GM19351 (cell line): ENCODE measurements around the gene LMTK2.

ENCODE experiments used
- ATAC-seq: cut with Tn5 transposase; IDR thresholded peaks from one replicate; pipeline ENCODE4 v1.9.1; 2021; ENCODE audit warnings: mild to moderate bottlenecking, moderate library complexity; ENCODE audit not compliant: unreplicated experiment

LMTK2 gene

GRCh38 chr7:98135984-98136383 is 29.3 kb downstream of the LMTK2 start:
- no peak for ATAC-seq

- ATAC-seq: no peak
Measured at GRCh38 chr7:98136423-98136822, 29.8 kb downstream of the LMTK2 start.

DNA sequence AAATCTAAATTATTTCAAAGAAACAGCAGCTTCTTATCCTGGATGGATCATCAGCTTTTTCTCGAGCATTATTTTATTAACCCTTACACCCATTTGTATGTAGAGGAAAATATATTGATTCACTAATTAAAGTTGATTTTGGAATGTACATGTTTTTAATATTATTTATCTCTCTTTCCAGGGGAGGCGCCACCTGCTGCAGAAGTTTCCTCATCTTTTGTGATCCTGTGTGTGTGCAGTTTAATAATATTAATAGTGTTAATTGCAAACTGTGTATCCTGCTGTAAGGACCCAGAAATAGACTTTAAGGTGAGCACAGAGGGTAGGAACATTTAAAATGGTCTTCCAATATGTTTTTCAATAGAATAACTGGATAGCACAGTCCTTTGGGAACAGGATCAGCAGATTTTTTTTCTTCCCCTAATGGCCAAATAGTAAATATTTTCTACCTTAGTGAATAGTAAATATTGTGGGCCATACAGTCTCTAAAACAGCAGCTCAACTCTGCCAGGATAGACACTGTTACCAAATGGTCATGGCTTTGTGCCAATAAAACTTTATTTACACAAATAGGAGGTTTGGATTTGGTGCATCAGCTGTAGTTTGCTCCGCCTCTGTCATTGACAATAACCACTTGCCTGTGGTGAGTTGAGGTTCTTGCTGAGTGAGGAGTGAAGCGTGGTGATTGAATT is 30.6 kb downstream of the LMTK2 start:
- ATAC-seq: no peak

DNA sequence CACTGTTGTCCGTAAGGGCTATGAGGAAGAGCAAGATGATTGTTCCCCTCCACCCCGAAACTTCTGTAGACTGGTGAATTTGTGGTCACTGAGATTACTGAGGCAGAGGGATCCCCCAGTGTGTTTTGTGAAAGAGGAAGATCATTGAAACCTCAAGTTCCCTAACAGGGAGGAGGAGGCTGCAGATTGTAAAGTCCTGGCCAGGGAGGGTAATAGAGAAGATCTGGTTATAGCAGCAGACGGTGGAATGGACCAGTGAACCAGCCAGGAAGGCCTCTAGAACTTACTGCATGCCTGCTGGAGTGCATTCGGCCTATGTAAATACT is 31.1 kb downstream of the LMTK2 start:
- ATAC-seq: peak; percentile 83

DNA sequence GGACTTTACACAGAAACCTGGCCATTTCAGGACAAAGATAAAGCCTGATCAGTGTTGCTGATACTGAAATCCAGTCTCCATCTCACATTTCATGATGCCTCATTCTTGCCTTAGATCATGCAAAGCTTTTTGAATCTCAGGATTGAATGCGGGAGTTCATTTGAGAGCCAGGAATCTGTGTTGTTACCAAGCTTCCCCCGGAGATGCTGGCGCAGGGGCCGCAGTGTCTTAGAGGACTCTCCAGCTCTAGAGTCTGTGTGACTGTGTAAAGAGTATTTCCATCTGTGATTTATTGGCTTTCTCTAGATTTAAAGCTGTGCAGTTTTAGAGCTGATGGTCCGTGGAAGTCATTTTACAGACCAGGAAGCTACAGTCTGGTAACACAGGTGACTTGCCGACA is 32.0 kb downstream of the LMTK2 start:
- no peak for ATAC-seq

DNA sequence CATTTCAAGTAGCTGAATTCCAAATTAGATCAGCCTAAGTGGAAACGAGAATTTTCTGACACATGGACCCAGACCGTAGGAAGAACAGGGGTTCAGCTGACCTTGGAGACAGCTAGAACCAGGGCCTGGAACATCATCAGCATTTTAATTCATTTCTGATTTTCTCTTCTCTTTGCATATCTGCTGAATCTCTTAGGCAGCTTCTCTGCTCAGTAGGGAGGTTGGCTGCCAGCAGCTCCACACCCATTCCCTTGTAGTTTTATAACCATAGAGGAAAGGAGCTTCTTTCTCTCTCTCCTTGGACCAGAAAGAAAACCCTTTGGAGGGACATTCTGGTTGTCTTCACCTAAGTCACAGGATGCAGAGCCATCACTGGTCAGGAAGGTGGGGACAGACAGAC is 36.0 kb downstream of the LMTK2 start:
- no peak for ATAC-seq

DNA sequence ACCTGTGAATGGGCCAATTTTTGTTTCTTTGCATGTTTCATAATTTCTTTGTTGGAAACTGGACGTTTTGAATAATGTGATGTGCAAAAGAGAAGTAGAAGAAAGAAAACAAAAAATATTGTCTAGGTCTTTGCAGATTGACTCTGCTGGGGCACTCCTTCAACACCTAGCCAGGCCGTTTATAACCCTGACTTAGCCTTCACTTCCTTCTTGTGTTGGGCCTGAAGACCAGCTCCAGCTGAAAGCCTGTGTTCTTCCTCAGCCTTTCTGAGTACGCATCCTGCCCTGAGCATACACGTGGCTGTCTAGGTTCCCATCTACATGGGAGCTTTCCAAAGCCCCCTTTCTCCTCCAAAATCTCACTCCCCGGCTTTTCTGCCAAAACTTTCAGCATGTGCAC is 41.9 kb downstream of the LMTK2 start:
- ATAC-seq: no peak

- no peak for ATAC-seq
Measured at GRCh38 chr7:98149116-98149692, 42.5 kb downstream of the LMTK2 start.

- ATAC-seq: no peak
Measured at GRCh38 chr7:98151884-98152283, 45.2 kb downstream of the LMTK2 start.

- ATAC-seq: no peak
Measured at GRCh38 chr7:98156700-98157099, 50.0 kb downstream of the LMTK2 start.

DNA sequence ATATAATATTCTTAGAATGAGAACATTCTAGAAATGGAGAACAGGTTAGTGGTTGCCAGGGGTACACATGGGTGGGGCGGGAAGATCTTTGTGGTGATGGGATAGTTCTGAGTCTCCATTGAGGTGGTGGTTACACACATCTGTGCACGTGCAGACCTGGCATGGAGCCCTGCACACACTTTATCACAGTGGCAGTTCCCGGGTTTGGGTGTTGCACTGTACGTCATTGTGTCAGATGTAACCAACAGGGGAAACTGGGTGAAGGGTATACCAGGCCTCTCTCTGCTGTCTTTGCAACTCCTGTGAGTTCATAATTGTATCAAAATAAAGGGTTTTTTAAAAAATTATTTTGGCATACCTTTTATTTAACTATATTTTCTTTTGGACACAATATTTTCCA is 51.1 kb downstream of the LMTK2 start:
- no peak for ATAC-seq

DNA sequence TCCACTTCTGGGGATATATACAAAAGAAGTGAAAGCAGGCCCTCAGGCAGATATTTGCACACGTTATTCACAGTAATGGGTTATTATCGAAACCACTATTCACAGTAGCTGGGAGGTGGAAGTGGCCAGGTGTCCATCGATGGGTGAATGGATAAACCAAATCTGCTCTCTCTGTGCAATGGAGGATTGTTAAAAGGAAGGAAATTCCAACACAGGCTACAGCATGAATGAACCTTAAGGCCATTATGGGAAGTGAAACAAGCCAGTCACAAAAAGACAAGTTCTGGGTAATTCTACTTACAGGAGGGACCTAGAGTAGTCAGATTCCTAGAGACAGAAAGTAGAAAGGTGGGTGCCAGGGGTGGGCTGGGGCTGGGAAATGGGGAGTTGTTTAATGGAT is 56.1 kb downstream of the LMTK2 start:
- ATAC-seq: no peak

DNA sequence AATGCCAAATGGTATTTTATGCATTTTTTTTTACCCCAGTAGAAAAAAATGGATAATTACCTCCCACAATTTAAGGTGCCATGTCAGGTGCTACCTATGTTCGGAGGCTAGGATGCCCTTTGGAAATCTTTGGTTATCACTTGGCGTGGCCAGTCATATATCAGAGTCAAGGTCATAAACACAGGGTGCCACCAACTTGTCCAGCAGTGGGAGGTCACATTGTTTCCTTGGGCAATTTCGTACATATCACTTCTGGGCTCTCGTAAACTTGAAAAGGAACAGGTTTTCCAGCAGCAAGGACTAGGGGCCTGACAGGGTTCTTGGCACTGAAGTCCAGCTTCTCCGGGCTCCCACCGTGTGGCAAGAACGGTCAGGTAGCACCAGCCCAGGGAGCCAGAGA is 56.6 kb downstream of the LMTK2 start:
- no peak for ATAC-seq

- ATAC-seq: no peak
Measured at GRCh38 chr7:98163704-98164494, 57.2 kb downstream of the LMTK2 start.

DNA sequence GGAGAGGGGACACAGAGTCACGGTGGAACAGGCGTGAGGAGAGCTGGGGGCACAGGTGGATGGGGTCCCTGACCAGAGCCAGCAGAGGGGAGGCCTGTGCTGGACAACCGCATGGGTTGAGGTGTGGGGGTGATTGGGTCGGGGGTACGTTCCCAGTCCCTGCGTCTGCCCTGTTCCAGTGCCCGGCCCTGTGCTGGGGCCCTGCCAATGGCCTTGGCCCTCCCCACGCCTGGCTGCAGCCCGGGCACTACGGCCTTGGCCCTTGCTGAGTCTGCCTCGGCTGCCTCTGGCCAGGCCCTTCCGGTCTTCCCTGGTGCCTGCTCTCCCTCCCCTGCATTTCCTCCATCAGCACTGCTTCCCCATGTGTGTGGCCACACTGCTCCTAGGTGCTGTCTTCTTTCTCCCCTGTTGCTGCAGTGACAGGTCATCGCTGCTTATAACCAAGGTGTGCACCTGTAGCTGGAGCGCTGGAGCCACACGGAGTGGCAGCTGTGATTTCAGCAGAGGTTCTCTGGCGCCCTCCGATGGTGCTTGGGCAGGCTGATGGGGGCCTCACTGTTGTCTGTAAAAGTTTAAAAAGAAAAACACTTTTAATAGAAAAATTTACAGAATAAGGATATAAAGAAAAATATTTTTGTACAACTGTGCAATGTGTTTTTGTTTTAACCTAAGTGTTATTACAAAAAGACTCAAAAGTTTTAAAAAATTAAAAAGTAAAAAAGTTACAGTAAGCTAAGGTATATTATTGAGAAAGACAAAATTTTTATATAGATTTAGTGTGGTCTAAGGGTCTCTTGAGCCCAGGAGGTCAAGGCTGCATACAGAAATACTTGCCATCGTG is 59.4 kb downstream of the LMTK2 start:
- ATAC-seq: peak; percentile 60

DNA sequence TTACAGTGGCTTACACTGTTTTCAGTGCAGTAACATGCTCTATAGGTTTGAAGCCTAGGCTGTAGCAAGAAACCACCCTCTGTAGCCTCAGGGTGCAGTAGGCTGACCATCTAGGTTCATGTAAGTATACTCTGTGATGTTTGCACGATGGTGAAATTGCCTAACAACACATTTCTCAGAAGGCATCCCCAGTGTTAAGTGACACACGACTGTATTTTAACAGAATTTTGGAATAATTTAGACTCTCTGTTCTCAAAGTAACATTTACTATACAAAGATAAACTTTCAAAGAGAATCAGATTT is 60.0 kb downstream of the LMTK2 start:
- ATAC-seq: no peak

DNA sequence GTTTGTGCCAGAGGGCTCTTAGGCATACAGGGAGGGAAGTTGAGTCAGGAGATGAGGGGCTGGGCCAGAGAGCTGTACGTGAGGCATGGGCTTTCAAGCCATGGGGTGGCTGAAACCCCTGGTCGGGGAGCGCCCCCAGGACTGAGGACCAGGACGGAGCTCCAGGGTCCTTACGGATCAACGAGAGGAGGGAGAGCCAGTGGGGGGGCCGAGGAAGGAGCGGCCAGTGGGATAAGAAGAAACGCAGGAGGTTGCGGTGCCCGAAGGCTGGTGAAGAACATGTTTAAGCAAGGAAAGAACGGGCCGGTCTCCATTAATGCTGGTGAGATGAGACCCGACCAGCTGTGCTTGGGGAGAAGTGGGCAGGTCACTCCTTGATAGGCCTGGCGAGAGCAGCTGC is 61.0 kb downstream of the LMTK2 start:
- no peak for ATAC-seq

DNA sequence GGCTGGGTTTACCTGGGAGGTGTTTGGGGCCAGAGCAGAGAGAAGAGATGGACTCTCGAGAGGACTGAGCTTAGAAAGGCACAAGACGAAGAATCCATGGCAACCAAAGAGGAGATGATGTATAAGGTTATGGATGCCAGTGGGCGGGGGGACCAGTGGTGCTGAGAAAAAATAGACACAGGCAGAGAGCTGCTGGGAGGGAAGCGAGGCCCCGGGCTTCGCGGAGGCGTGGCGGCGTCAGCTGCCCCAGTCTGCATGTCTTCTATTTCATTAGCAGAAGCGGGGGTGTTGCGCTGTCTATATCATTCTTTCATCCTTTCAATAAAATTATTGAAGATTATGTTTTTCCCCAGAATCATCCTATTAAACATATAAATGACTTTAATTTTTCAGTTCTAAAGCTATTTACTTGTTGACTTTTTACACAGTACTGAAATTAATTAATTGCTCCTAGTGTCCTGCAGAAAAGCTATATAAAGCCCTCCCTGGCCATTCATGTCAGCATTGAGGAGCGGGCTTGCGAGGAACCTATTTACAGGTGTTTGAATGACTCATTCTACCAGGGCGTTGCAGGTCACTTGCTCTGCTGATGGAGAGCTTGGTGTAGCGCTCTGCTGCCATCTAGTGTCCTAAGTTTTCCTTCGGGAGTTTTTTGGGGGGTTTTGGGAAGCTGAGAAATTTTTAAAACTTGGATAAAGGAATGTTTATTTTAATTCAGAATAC is 61.7 kb downstream of the LMTK2 start:
- no peak for ATAC-seq

- ATAC-seq: no peak
Measured at GRCh38 chr7:98168904-98169621, 62.4 kb downstream of the LMTK2 start.

GRCh38 chr7:98170966-98171365 is 64.3 kb downstream of the LMTK2 start:
- ATAC-seq: no peak
